Glutamatergic neuron (in vitro differentiated cells): ENCODE data around the gene SCD5. TPM values are rescaled to one million over a fixed set of nuclear protein-coding genes. Genes with fewer than 3 reads are reported as not detected.
"Not testable (repeated sequence)": the region's sequence is repeated elsewhere in the genome, so short reads cannot be mapped to it uniquely, and the experiment has no call there.

Source experiments
- DNase-seq: peaks from one replicate; pipeline ENCODE4 v3.0.0; 2022
- H3K27ac Mint-ChIP-seq: one replicate; pipeline ENCODE4 v1.8.0; 2020; ENCODE audit warnings: mild to moderate bottlenecking, mixed read lengths, inconsistent platforms; ENCODE audit not compliant: unreplicated experiment
- H3K27me3 Mint-ChIP-seq: one replicate; pipeline ENCODE4 v1.8.0; 2020; ENCODE audit warnings: mild to moderate bottlenecking, moderate library complexity, mixed read lengths, inconsistent platforms; ENCODE audit not compliant: unreplicated experiment
- H3K36me3 Mint-ChIP-seq: one replicate; pipeline ENCODE4 v1.8.0; 2020; ENCODE audit warnings: mild to moderate bottlenecking, mixed read lengths, inconsistent platforms; ENCODE audit not compliant: unreplicated experiment
- H3K4me1 Mint-ChIP-seq: one replicate; pipeline ENCODE4 v1.8.0; 2020; ENCODE audit warnings: mild to moderate bottlenecking, low read depth, mixed read lengths, inconsistent platforms; ENCODE audit not compliant: unreplicated experiment
- H3K4me3 Mint-ChIP-seq: one replicate; pipeline ENCODE4 v1.8.0; 2020; ENCODE audit warnings: mild to moderate bottlenecking, mixed read lengths, inconsistent platforms; ENCODE audit not compliant: unreplicated experiment
- H3K9me3 Mint-ChIP-seq: one replicate; pipeline ENCODE4 v1.8.0; 2020; ENCODE audit warnings: mild to moderate bottlenecking, moderate library complexity, mixed read lengths, inconsistent platforms; ENCODE audit not compliant: unreplicated experiment
- long read RNA-seq: library from polyadenylated mRNA; unstranded; transcript quantifications from one replicate; pipeline ENCODE4 v2.0.0, GENCODE V29; 2020; ENCODE audit not compliant: unreplicated experiment
- total RNA-seq: library from RNA; stranded (reverse); fragmentation: NEBNext Ultra II Directional; extraction: Animal tissue kit (Norgen Biotek cat#: 25700); gene quantifications from one replicate; pipeline ENCODE4 v1.2.1, GENCODE V29; 2021; ENCODE audit not compliant: unreplicated experiment
- TF ChIP-seq, protein P1 (sequence below): fragments of 200-600 bp; sonication (generic); IDR thresholded peaks from one replicate; pipeline ENCODE4 v1.5.0; 2021; ENCODE audit not compliant: partially characterized antibody, unreplicated experiment

SCD5 gene
- total RNA-seq, result 31.9 TPM
- long read RNA-seq, partial matches to known transcripts, result 0 of 3 reads
- long read RNA-seq, other reads (novel, unspliced or antisense), result 2 of 3 reads

DNA sequence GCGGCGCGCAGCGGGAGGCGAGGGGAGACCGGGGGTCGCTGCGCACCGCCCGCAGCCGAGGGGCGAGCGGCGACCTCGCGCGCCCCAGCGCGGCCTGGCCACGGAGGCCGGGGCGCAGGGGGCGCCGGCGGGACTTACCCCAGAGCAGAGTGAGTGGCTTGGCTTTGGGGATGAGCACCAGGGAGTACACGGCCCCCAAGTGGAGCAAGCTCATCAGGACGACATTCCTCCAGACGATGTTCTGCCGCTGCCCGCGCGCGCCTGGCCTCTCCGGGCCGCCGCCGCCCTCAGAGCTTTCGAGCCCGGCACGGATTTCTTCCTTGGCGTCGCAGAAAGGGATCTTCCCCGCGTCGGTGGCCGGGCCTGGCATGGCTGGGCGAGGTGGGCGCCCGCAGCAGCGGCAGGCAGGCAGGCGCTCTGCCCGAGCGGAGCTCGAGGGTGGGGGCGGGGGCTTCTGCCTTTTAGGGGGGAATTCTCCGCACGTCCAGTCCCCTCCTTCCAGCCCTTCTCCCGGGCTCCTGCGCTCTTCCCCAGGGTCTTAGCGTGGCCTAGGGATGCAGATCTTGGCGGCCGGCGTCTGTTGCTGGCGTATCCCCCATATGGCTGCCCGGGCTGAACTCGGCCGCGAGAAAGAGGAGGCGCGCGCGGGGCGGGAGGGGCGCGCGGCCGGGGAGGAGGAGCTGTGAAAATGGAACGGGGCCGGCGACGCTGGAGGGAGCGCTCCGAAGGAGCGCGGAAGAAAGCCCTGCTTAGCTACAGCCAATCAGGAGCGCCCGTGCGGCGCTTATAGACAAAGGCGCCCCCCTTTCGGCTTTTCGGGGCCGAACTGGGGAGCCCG, at the start of gene SCD5:
SCD5 (minus strand) TSS at position 629 of the 838 bp plus-strand sequence; CDS start at position 370, 259 bp downstream.
- TF ChIP-seq, protein P1, sequence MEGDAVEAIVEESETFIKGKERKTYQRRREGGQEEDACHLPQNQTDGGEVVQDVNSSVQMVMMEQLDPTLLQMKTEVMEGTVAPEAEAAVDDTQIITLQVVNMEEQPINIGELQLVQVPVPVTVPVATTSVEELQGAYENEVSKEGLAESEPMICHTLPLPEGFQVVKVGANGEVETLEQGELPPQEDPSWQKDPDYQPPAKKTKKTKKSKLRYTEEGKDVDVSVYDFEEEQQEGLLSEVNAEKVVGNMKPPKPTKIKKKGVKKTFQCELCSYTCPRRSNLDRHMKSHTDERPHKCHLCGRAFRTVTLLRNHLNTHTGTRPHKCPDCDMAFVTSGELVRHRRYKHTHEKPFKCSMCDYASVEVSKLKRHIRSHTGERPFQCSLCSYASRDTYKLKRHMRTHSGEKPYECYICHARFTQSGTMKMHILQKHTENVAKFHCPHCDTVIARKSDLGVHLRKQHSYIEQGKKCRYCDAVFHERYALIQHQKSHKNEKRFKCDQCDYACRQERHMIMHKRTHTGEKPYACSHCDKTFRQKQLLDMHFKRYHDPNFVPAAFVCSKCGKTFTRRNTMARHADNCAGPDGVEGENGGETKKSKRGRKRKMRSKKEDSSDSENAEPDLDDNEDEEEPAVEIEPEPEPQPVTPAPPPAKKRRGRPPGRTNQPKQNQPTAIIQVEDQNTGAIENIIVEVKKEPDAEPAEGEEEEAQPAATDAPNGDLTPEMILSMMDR, result no peak
- Mint-ChIP-seq H3K27me3 (peaks cover 15% of the 10 kb centered on the region), H3K4me3 (peak within 1 kb of the TSS; percentile 88), H3K4me1 (peaks cover 8% of the 10 kb centered on the region), H3K36me3 (peaks cover 4% of the 10 kb centered on the region), H3K27ac (peak within 1 kb of the TSS; percentile 59), H3K9me3 (peaks cover 1% of the 10 kb centered on the region)
- peak; percentile 74 for DNase-seq

DNA sequence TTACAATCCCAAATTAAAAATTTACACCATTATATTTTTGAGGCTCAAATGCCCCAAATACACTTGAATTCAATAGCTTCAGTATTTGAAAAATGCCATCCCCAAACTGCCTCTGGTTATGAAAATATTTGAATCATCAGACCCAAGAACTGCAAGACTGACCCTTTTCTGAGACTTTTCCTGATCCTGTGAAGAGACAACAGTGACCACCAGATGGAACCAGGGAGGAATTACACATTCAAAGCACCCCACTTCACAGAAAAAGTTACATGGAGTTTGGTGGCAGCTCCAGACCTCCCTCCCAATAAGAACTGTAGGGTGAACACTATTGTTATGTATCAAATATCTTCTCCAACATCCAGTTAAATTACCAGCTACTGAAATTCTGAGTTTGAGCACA, 44.0 kb upstream of the SCD5 start:
- no peak for DNase-seq
- Mint-ChIP-seq H3K4me3 (no peak overlapping the region), H3K27me3 (no peaks in the 10 kb centered on the region), H3K9me3 (peaks cover 1% of the 10 kb centered on the region), H3K4me1 (no peaks in the 10 kb centered on the region), H3K27ac (no peak overlapping the region), H3K36me3 (no peaks in the 10 kb centered on the region)
- TF ChIP-seq, protein P1, result no peak

- no peaks in the 10 kb centered on the region for H3K9me3 Mint-ChIP-seq
- TF ChIP-seq, protein P1, result no peak
- no peak overlapping the region for H3K27ac Mint-ChIP-seq
- DNase-seq, result no peak
- no peak overlapping the region for H3K4me3 Mint-ChIP-seq
- H3K4me1 Mint-ChIP-seq, result no peaks in the 10 kb centered on the region
- H3K27me3 Mint-ChIP-seq, result no peaks in the 10 kb centered on the region
- H3K36me3 Mint-ChIP-seq, result no peaks in the 10 kb centered on the region
Observed at GRCh38 chr4:82839624-82840023, 41.0 kb upstream of the SCD5 start.

GRCh38 chr4:82833696-82834313, 35.2 kb upstream of the SCD5 start:
- Mint-ChIP-seq H3K27ac (no peak overlapping the region), H3K4me3 (no peak overlapping the region), H3K4me1 (no peaks in the 10 kb centered on the region), H3K9me3 (no peaks in the 10 kb centered on the region), H3K36me3 (peaks cover 4% of the 10 kb centered on the region), H3K27me3 (no peaks in the 10 kb centered on the region)
- DNase-seq, result no peak
- TF ChIP-seq, protein P1, result no peak

- not testable (repeated sequence) for DNase-seq, H3K9me3 Mint-ChIP-seq, H3K4me1 Mint-ChIP-seq, H3K27ac Mint-ChIP-seq, H3K4me3 Mint-ChIP-seq, H3K27me3 Mint-ChIP-seq, H3K36me3 Mint-ChIP-seq
Observed at GRCh38 chr4:82833060-82833459, 34.5 kb upstream of the SCD5 start.
